K562 (cell line): ENCODE data around the gene CBFA2T2. TPM values are rescaled to one million over a fixed set of nuclear protein-coding genes. Genes with fewer than 3 reads are reported as not detected.

Experiments
- ELF1 ChIP-seq: fragments of 200-800 bp; sonication (Bioruptor generic); IDR thresholded peaks from 2 replicates; pipeline ENCODE4 v1.6.1; 2016; ENCODE audit warnings: missing genetic modification characterization, missing compliant biosample characterization
- ETV6 ChIP-seq, 3 experiments: fragments of 150-350 bp in 1 of 3; sonication (generic) in 1 of 3; formaldehyde crosslinking in 1 of 3; IDR thresholded peaks; 2 replicates each; pipeline versions ENCODE4 v1.6.1 to v1.8.0; 2014 to 2022; ENCODE audit warnings: borderline replicate concordance in 2 of 3, low read depth in 2 of 3, antibody characterized with exemption in 1 of 3, low read length in 1 of 3, mild to moderate bottlenecking in 1 of 3, missing genetic modification reagents in 1 of 3
- GABPB2 ChIP-seq: fragments of 250-450 bp; sonication (Bioruptor Pico); conservative IDR thresholded peaks from 2 replicates; pipeline ENCODE4 v1.5.1; 2021; ENCODE audit warnings: mild to moderate bottlenecking
- GTF2F1 ChIP-seq: IDR thresholded peaks from 2 replicates; pipeline ENCODE4 v1.6.1; 2011; ENCODE audit warnings: low read depth, low read length, improper control_type of control experiment
- REST ChIP-seq, 2 experiments: fragments of 450-650 bp; formaldehyde crosslinking in 1 of 2; IDR thresholded peaks; 2 replicates each; pipeline versions ENCODE4 v1.4.0 to v1.6.1; 2014 to 2020; ENCODE audit warnings: mild to moderate bottlenecking in 2 of 2, borderline replicate concordance in 1 of 2, low read depth in 1 of 2
- RNF219 ChIP-seq: fragments of 250-450 bp; sonication (Bioruptor Pico); IDR thresholded peaks from 2 replicates; pipeline ENCODE4 v1.5.0; 2022; ENCODE audit warnings: mild to moderate bottlenecking
- SREBF2 ChIP-seq: sonication (generic); formaldehyde crosslinking; IDR thresholded peaks from 2 replicates; pipeline ENCODE4 v1.4.0; 2020; ENCODE audit warnings: mild to moderate bottlenecking, missing genetic modification reagents
- ZC3H4 ChIP-seq: sonication (generic); formaldehyde crosslinking; IDR thresholded peaks from 2 replicates; pipeline ENCODE4 v1.9.0; 2021; ENCODE audit warnings: missing genetic modification reagents, borderline replicate concordance
- ZKSCAN8 ChIP-seq: fragments of 200-800 bp; sonication (Bioruptor generic); IDR thresholded peaks from 2 replicates; pipeline ENCODE4 v1.6.1; 2016; ENCODE audit warnings: missing genetic modification characterization, missing compliant biosample characterization
- ZNF174 ChIP-seq: fragments of 250-450 bp; sonication (Bioruptor Pico); IDR thresholded peaks from 2 replicates; pipeline ENCODE4 v1.4.0; 2020; ENCODE audit warnings: mild to moderate bottlenecking
- ZNF316 ChIP-seq: fragments of 450-650 bp; IDR thresholded peaks from 2 replicates; pipeline ENCODE4 v1.6.1; 2016
- ZNF696 ChIP-seq: fragments of 250-450 bp; sonication (Bioruptor Pico); conservative IDR thresholded peaks from 2 replicates; pipeline ENCODE4 v1.4.0; 2020; ENCODE audit warnings: mild to moderate bottlenecking, moderate library complexity
- ZNF76 ChIP-seq: fragments of 250-450 bp; sonication (Bioruptor Pico); IDR thresholded peaks from 2 replicates; pipeline ENCODE4 v1.4.0; 2020; ENCODE audit warnings: mild to moderate bottlenecking, moderate library complexity, borderline replicate concordance
- ZNF764 ChIP-seq: fragments of 250-450 bp; sonication (Bioruptor Pico); IDR thresholded peaks from 2 replicates; pipeline ENCODE4 v1.4.0; 2020; ENCODE audit warnings: low read depth, mild to moderate bottlenecking, moderate library complexity
- polyA plus RNA-seq, 8 experiments: library from polyadenylated mRNA; depleted of rRNA in 4 of 8; stranded (reverse) in 5 of 8; unstranded in 3 of 8; fragments of >200 nt; fragmentation: Nextera tagmentation in 2 of 8; fragmentation: Illumina TruSeq in 1 of 8; extraction: Ambion mirVana in 2 of 8; extraction: Trizol in 1 of 8; gene quantifications; 2 replicates each; pipeline versions ENCODE4 v1.2.1 to v1.2.3, GENCODE V29; 2011 to 2014; ENCODE audit warnings: inconsistent platforms in 1 of 8, missing spikeins in 1 of 8
- total RNA-seq, 7 experiments: library from RNA; depleted of rRNA in 6 of 7; stranded (reverse); fragments of >200 nt in 6 of 7; fragmentation: Illumina TruSeq in 2 of 7; extraction: Trizol in 2 of 7; gene quantifications; 2 replicates each; pipeline versions ENCODE4 v1.2.1 to v1.2.3, GENCODE V29; 2011 to 2021; ENCODE audit warnings: low replicate concordance in 1 of 7
- TF ChIP-seq, protein P1 (sequence below): fragments of 250-450 bp; sonication (Bioruptor Pico); IDR thresholded peaks from 2 replicates; pipeline ENCODE4 v1.8.0; 2022; ENCODE audit warnings: moderate library complexity, mild to moderate bottlenecking, inconsistent platforms

Gene CBFA2T2
- total and polyA plus RNA-seq, 9 of the 15 experiments (the other 6 are each of a cell fraction or from before 2014, with no cell fraction given): 0.27 to 9.6 (median 5.8) TPM

DNA sequence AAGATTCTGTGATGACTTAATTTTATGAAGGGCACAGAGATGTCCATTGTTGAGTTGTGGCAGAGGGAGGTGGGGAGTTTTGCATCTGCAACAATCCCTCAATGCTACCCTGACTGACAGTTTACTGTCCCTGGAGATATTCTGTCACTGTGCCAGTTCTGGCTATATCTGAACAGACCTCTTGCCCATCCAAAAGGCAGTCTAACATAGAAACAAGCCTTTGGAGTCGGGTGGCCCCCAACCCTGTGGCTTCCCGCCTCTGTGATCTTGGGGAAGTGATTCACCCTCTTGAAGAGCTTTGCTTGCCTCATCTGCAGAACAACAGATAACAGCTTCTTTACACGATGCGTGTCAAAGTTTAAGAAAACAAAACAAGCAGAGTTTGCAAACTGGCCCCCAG, 200.1 kb downstream of the CBFA2T2 start (continued):
- TF ChIP-seq RNF219 (CRISPR knock-in tag): no peak
- TF ChIP-seq ELF1 (tag): no peak
- no peak for TF ChIP-seq REST (IDR thresholded peaks at IDR 0.05; ENCODE audit: borderline replicate concordance)
- no peak for TF ChIP-seq REST (CRISPR knock-in tag; IDR thresholded peaks at IDR 0.05; ENCODE audit: low read depth)
- no peak for TF ChIP-seq ZNF764 (CRISPR knock-in tag)
- no peak for TF ChIP-seq ZNF76 (CRISPR knock-in tag)
- TF ChIP-seq SREBF2: no peak
- TF ChIP-seq ZNF174: no peak
- no peak for TF ChIP-seq ZC3H4
- TF ChIP-seq, protein P1, sequence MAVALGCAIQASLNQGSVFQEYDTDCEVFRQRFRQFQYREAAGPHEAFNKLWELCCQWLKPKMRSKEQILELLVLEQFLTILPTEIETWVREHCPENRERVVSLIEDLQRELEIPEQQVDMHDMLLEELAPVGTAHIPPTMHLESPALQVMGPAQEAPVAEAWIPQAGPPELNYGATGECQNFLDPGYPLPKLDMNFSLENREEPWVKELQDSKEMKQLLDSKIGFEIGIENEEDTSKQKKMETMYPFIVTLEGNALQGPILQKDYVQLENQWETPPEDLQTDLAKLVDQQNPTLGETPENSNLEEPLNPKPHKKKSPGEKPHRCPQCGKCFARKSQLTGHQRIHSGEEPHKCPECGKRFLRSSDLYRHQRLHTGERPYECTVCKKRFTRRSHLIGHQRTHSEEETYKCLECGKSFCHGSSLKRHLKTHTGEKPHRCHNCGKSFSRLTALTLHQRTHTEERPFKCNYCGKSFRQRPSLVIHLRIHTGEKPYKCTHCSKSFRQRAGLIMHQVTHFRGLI (CRISPR knock-in tag): no peak
- TF ChIP-seq ZKSCAN8 (CRISPR knock-in tag): no peak
- TF ChIP-seq ZNF316: no peak
- no peak for TF ChIP-seq GABPB2 (CRISPR knock-in tag)
- TF ChIP-seq ZNF696 (CRISPR knock-in tag): no peak
- no peak for TF ChIP-seq ETV6 (IDR thresholded peaks at IDR 0.05; ENCODE audit: borderline replicate concordance in 1 of 2, low read depth in 2 of 2, low read length in 1 of 2)
- no peak for TF ChIP-seq ETV6 (CRISPR knock-in tag; IDR thresholded peaks at IDR 0.05; ENCODE audit: borderline replicate concordance)
- no peak for TF ChIP-seq GTF2F1
